Esophagus squamous epithelium (tissue), 4 donors: ENCODE data around the gene CD38.

Experiments
- CTCF ChIP-seq, 6 experiments: fragments of 450-650 bp in 4 of 6; fragments of 200-600 bp in 2 of 6; sonication (generic) in 2 of 6; IDR thresholded peaks; one replicate each; pipeline ENCODE4 v1.5.1; 2016 to 2019; ENCODE audit warnings: antibody characterized with exemption in 6 of 6, mild to moderate bottlenecking in 4 of 6, moderate library complexity in 4 of 6
- POLR2A ChIP-seq, 4 donors: fragments of 450-650 bp; IDR thresholded peaks; one replicate each; pipeline ENCODE4 v1.6.1; 2017; ENCODE audit warnings: antibody characterized with exemption in 4 of 4, mild to moderate bottlenecking in 4 of 4, moderate library complexity in 3 of 4

- TF ChIP-seq CTCF (IDR thresholded peaks at IDR 0.05) (no peak), POLR2A (IDR thresholded peaks at IDR 0.05) (no peak)
Measured at GRCh38 chr4:15875663-15876460, 97.7 kb downstream of the CD38 start.
